A673 (cell line): ENCODE measurements around the gene PAPOLG. TPM values are rescaled to one million over a fixed set of nuclear protein-coding genes. Genes with fewer than 3 reads are reported as not detected.

Experiments used
- BruUV-seq: library from RNA; stranded (reverse); fragments of 400-500 nt; replicated peaks from 2 replicates; lab custom pipeline; 2021; lab: Mats Ljungman, UMichigan
- CTCF ChIA-PET: fragments of 300-600 bp; sonication (Branson Sonifier 250); formaldehyde crosslinking; loops from one replicate; lab custom pipeline; 2022; ENCODE audit warnings: antibody characterized with exemption; lab: Charles Lee
- POLR2A ChIA-PET: fragments of 300-600 bp; sonication (Branson Sonifier 250); formaldehyde crosslinking; loops from one replicate; lab custom pipeline; 2022; ENCODE audit warnings: antibody characterized with exemption; ENCODE audit not compliant: low non-redundant PET; lab: Charles Lee
- DNase-seq: peaks from one replicate; pipeline ENCODE4 v3.0.0-alpha.2; 2015; ENCODE audit warnings: low spot score
- H3K27ac ChIP-seq: fragments of 200-600 bp; sonication (generic); 2 replicates; pipeline ENCODE4 v1.5.1; 2016; ENCODE audit warnings: mixed run types, low read depth, mild to moderate bottlenecking, mixed read lengths, antibody characterized with exemption, low read length; ENCODE audit not compliant: poor library complexity, severe bottlenecking
- H3K27me3 ChIP-seq: fragments of 200-600 bp; sonication (generic); replicated peaks from 2 replicates; pipeline ENCODE4 v1.6.1; 2017; ENCODE audit warnings: mixed run types, low read depth, mild to moderate bottlenecking, mixed read lengths, antibody characterized with exemption, low read length; ENCODE audit not compliant: insufficient read depth, poor library complexity
- H3K36me3 ChIP-seq: fragments of 200-600 bp; sonication (generic); 2 replicates; pipeline ENCODE4 v1.6.1; 2016; ENCODE audit warnings: mixed run types, mild to moderate bottlenecking, mixed read lengths, antibody characterized with exemption, low read length; ENCODE audit not compliant: insufficient read depth, poor library complexity, severe bottlenecking
- H3K4me1 ChIP-seq: fragments of 200-600 bp; sonication (generic); 2 replicates; pipeline ENCODE4 v1.6.1; 2017; ENCODE audit warnings: mixed run types, mild to moderate bottlenecking, mixed read lengths, antibody characterized with exemption, low read length; ENCODE audit not compliant: insufficient read depth, poor library complexity, severe bottlenecking
- H3K4me3 ChIP-seq: fragments of 200-600 bp; sonication (generic); 2 replicates; pipeline ENCODE4 v1.5.1; 2016; ENCODE audit warnings: low read depth, mixed run types, mild to moderate bottlenecking, mixed read lengths, low read length; ENCODE audit not compliant: poor library complexity, severe bottlenecking
- H3K9me3 ChIP-seq: fragments of 200-600 bp; sonication (generic); 2 replicates; pipeline ENCODE4 v1.6.1; 2016; ENCODE audit warnings: mixed run types, low read depth, mild to moderate bottlenecking, mixed read lengths, antibody characterized with exemption, low read length; ENCODE audit not compliant: poor library complexity, severe bottlenecking
- CTCF ChIP-seq: fragments of 300-800, 200-600 bp; sonication (generic); conservative IDR thresholded peaks from 2 replicates; pipeline ENCODE4 v1.5.1; 2017; ENCODE audit warnings: low read depth, mild to moderate bottlenecking, antibody characterized with exemption, low read length, moderate library complexity, mixed read lengths
- EZH2 ChIP-seq: fragments of 200-600 bp; sonication (generic); IDR thresholded peaks from 2 replicates; pipeline ENCODE4 v1.6.1; 2017; ENCODE audit warnings: borderline replicate concordance, low read depth, mild to moderate bottlenecking, mixed read lengths, antibody characterized with exemption, low read length; ENCODE audit not compliant: poor library complexity, severe bottlenecking
- intact Hi-C: fragments of 100-400 bp; cut with micrococcal nuclease; formaldehyde crosslinking; loops from one replicate; pipeline ENCODE4 v1.10.0; 2022; ENCODE audit not compliant: unreplicated experiment
- total RNA-seq: library from RNA; stranded (reverse); gene quantifications from 2 replicates; pipeline ENCODE4 v1.2.3, GENCODE V29; 2021

The PAPOLG gene
- total RNA-seq, 1 experiment from 2014 or later = 17.4 TPM

- Histone ChIP-seq H3K27me3 (no peaks in the 10 kb centered on the region), H3K4me1 (no peaks in the 10 kb centered on the region), H3K9me3 (no peaks in the 10 kb centered on the region), H3K27ac (no peak overlapping the region), H3K4me3 (no peak overlapping the region), H3K36me3 (peaks cover 42% of the 10 kb centered on the region)
- no TSS peak for BruUV-seq
- no peak for TF ChIP-seq CTCF
- no peak for TF ChIP-seq EZH2
- POLR2A ChIA-PET = no interaction called here
- CTCF ChIA-PET = no interaction called here
- no peak for DNase-seq
- intact Hi-C loops = no loop called here
Observed at GRCh38 chr2:60759654-60760053, 3.6 kb downstream of the PAPOLG start.

- BruUV-seq = no TSS peak
- peaks cover 72% of the 10 kb centered on the region for H3K36me3 ChIP-seq
Observed at GRCh38 chr2:60764736-60765534, 8.9 kb downstream of the PAPOLG start.

GRCh38 chr2:60766283-60766682, 10.2 kb downstream of the PAPOLG start:
- peaks cover 72% of the 10 kb centered on the region for H3K36me3 ChIP-seq
- no peaks in the 10 kb centered on the region for H3K27me3 ChIP-seq
- H3K4me3 ChIP-seq = no peak overlapping the region
- DNase-seq = no peak
- ChIA-PET CTCF (no interaction called here), POLR2A (no interaction called here)
- no peak overlapping the region for H3K27ac ChIP-seq
- intact Hi-C loops = no loop called here
- no peaks in the 10 kb centered on the region for H3K4me1 ChIP-seq
- TF ChIP-seq CTCF = no peak
- no peak for TF ChIP-seq EZH2
- no peaks in the 10 kb centered on the region for H3K9me3 ChIP-seq
- no TSS peak for BruUV-seq

More at GRCh38 chr2:60764736-60765534, 8.9 kb downstream of the PAPOLG start:
- Histone ChIP-seq H3K9me3 (no peaks in the 10 kb centered on the region), H3K27me3 (no peaks in the 10 kb centered on the region), H3K4me3 (no peak overlapping the region), H3K4me1 (no peaks in the 10 kb centered on the region), H3K27ac (no peak overlapping the region)
- DNase-seq = no peak
- ChIA-PET POLR2A (no interaction called here), CTCF (no interaction called here)
- no peak for TF ChIP-seq EZH2
- TF ChIP-seq CTCF = no peak
- intact Hi-C loops = no loop called here
